ENCODE measurements around the gene SLC45A1. TPM values are rescaled to one million over a fixed set of nuclear protein-coding genes. Genes with fewer than 3 reads are reported as not detected.

The SLC45A1 gene
- total RNA-seq, 1 donor from 2014 or later: 2.7 TPM

GRCh38 chr1:8354038-8354437 lies 36.1 kb downstream of the SLC45A1 start:
- H3K36me3 Mint-ChIP-seq: peaks cover 17% of the 10 kb centered on the region
- no peak for DNase-seq (ENCODE audit: extremely low spot score, unreplicated experiment)
- H3K9me3 Mint-ChIP-seq: no peaks in the 10 kb centered on the region
- H3K4me1 Mint-ChIP-seq (ENCODE audit: unreplicated experiment): peaks cover 11% of the 10 kb centered on the region
- no peak for TF ChIP-seq CTCF (conservative IDR thresholded peaks at IDR 0.05)
- no peaks in the 10 kb centered on the region for H3K27me3 Mint-ChIP-seq
- H3K4me3 Mint-ChIP-seq: no peak overlapping the region
- H3K27ac Mint-ChIP-seq: no peak overlapping the region

- TF ChIP-seq CTCF (conservative IDR thresholded peaks at IDR 0.05): no peak
- DNase-seq (ENCODE audit: extremely low spot score, unreplicated experiment): no peak
- Mint-ChIP-seq H3K4me1 (ENCODE audit: unreplicated experiment) (peaks cover 11% of the 10 kb centered on the region), H3K9me3 (no peaks in the 10 kb centered on the region), H3K36me3 (peaks cover 17% of the 10 kb centered on the region), H3K27ac (no peak overlapping the region), H3K27me3 (no peaks in the 10 kb centered on the region), H3K4me3 (no peak overlapping the region)
Observed at GRCh38 chr1:8355439-8356255, 37.7 kb downstream of the SLC45A1 start.

- Mint-ChIP-seq H3K27me3 (no peaks in the 10 kb centered on the region), H3K9me3 (no peaks in the 10 kb centered on the region), H3K4me3 (no peak overlapping the region), H3K4me1 (ENCODE audit: unreplicated experiment) (peaks cover 11% of the 10 kb centered on the region), H3K36me3 (peaks cover 17% of the 10 kb centered on the region), H3K27ac (no peak overlapping the region)
- DNase-seq (ENCODE audit: extremely low spot score, unreplicated experiment): no peak
- TF ChIP-seq CTCF (conservative IDR thresholded peaks at IDR 0.05): no peak
Observed at GRCh38 chr1:8356256-8357209, 38.6 kb downstream of the SLC45A1 start.

- TF ChIP-seq CTCF (conservative IDR thresholded peaks at IDR 0.05): no peak
- Mint-ChIP-seq H3K9me3 (no peaks in the 10 kb centered on the region), H3K4me3 (no peak overlapping the region), H3K27ac (no peak overlapping the region), H3K36me3 (peaks cover 17% of the 10 kb centered on the region), H3K27me3 (no peaks in the 10 kb centered on the region), H3K4me1 (ENCODE audit: unreplicated experiment) (peaks cover 9% of the 10 kb centered on the region)
- DNase-seq (ENCODE audit: extremely low spot score, unreplicated experiment): no peak
Observed at GRCh38 chr1:8357329-8358101, 39.6 kb downstream of the SLC45A1 start.

GRCh38 chr1:8358241-8358896 lies 40.5 kb downstream of the SLC45A1 start:
- TF ChIP-seq CTCF (conservative IDR thresholded peaks at IDR 0.05): no peak
- Mint-ChIP-seq H3K4me3 (no peak overlapping the region), H3K27me3 (no peaks in the 10 kb centered on the region), H3K9me3 (no peaks in the 10 kb centered on the region), H3K36me3 (peaks cover 15% of the 10 kb centered on the region), H3K4me1 (ENCODE audit: unreplicated experiment) (peaks cover 7% of the 10 kb centered on the region), H3K27ac (no peak overlapping the region)
- DNase-seq (ENCODE audit: extremely low spot score, unreplicated experiment): peak; percentile 66

Data from type B pancreatic cell (in vitro differentiated cells).